Urinary bladder (tissue), 4 donors: Measurements from ENCODE around the gene C2orf42. TPM values are rescaled to one million over a fixed set of nuclear protein-coding genes. Genes with fewer than 3 reads are reported as not detected.
"Not testable (repeated sequence)": the region's sequence is repeated elsewhere in the genome, so short reads cannot be mapped to it uniquely, and the experiment has no call there.

Experiments
- DNase-seq: peaks from one replicate; pipeline ENCODE4 v3.0.0-alpha.2; 2015; ENCODE audit errors: extremely low spot score
- H3K27ac ChIP-seq: one replicate; pipeline ENCODE4 v1.5.1; 2013; ENCODE audit warnings: low read depth, mild to moderate bottlenecking, moderate library complexity
- H3K36me3 ChIP-seq: one replicate; pipeline ENCODE4 v1.6.1; 2013; ENCODE audit warnings: mild to moderate bottlenecking, moderate library complexity; ENCODE audit not compliant: insufficient read depth
- H3K4me1 ChIP-seq: one replicate; pipeline ENCODE4 v1.6.1; 2013; ENCODE audit warnings: mild to moderate bottlenecking, moderate library complexity; ENCODE audit not compliant: insufficient read depth
- H3K4me3 ChIP-seq: one replicate; pipeline ENCODE4 v1.5.1; 2013; ENCODE audit warnings: low read depth, low read length
- WGBS: extraction: QIAGEN DNeasy Blood & Tissue Kit; methylation state at CpG from one replicate; pipeline ENCODE4 v1.1.7; 2013; 5-methylcytosine and 5-hydroxymethylcytosine counted together
- polyA plus RNA-seq: library from polyadenylated mRNA; stranded (reverse); fragments of 200-250 nt; gene quantifications from one replicate; pipeline ENCODE4 v1.2.3, GENCODE V29; 2013
- total RNA-seq: library from RNA; depleted of rRNA; stranded (reverse); fragments of >200 nt; gene quantifications from one replicate; pipeline ENCODE4 v1.2.3, GENCODE V29; 2014
- donor health status: healthy with polysubstance abuse.
- donor health status: healthy.

Gene C2orf42
- total RNA-seq = 19.1 TPM
- polyA plus RNA-seq = 12.7 TPM

GRCh38 chr2:70190418-70191243 lies at the start of gene C2orf42:
TSS of gene C2orf42 (minus strand) at chr2:70191019. CDS start at chr2:70181985, 9,034 bp downstream.
- under 1% methylated on average over 60 of the region's 60 CpGs for WGBS
- no peaks in the 10 kb centered on the region for H3K4me1 ChIP-seq
- peak within 1 kb of the TSS; percentile 69 for H3K4me3 ChIP-seq
- no peaks in the 10 kb centered on the region for H3K36me3 ChIP-seq
- peak; percentile 92 for DNase-seq
- H3K27ac ChIP-seq = peak within 1 kb of the TSS; percentile 99

- Histone ChIP-seq H3K36me3 (peaks cover 1% of the 10 kb centered on the region), H3K4me3 (no peak overlapping the region), H3K27ac (no peak overlapping the region), H3K4me1 (peaks cover 3% of the 10 kb centered on the region)
- no peak for DNase-seq
- 94% methylated on average over 3 of the region's 3 CpGs for WGBS
Observed at GRCh38 chr2:70240599-70240998, 49.8 kb upstream of the C2orf42 start.

DNA sequence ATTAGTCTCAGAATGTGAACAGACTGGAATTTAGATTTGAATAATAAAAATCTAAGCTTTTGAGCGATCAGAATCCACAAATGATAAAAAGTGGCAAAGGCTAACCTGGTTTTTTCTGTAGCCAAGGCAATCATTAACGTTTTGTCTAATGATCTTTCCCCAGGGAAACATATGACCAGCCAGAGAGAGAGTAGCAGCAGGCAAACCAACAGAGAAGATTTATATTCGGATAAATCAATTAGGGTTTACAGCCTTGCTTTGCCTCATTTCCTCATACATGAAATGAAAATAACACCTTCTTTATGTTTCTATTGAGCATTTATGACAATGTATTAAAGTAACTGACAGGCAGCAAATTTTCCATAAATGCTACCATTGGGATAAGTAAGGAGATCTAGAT lies 43.1 kb upstream of the C2orf42 start:
- H3K36me3 ChIP-seq = peaks cover 4% of the 10 kb centered on the region
- WGBS = 77% methylated on average over 3 of the region's 3 CpGs
- H3K27ac ChIP-seq = no peak overlapping the region
- no peak overlapping the region for H3K4me3 ChIP-seq
- H3K4me1 ChIP-seq = no peaks in the 10 kb centered on the region
- DNase-seq = no peak

DNA sequence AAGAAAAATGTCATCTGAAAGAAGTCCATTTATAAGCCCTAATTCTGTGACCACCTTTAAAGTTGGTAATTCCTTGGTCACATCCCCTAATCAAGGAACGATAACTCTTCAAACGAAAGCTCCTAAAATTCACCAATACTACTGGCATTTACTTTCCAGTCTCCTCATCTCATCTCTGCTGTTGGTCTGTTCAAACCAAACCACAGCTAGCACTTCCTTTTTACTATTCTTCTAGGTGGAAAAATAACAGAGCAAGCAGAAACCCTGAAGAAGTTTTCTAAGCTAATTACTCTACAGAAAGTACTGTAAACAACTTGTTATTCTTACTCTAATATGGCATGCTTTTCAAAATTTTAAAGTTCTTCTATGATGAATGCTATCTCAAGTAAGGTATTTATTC lies 36.0 kb upstream of the C2orf42 start:
- no peak for DNase-seq
- H3K27ac ChIP-seq = no peak overlapping the region
- 85% methylated on average over 2 of the region's 2 CpGs for WGBS
- H3K36me3 ChIP-seq = peaks cover 5% of the 10 kb centered on the region
- H3K4me1 ChIP-seq = no peaks in the 10 kb centered on the region
- H3K4me3 ChIP-seq = no peak overlapping the region

DNA sequence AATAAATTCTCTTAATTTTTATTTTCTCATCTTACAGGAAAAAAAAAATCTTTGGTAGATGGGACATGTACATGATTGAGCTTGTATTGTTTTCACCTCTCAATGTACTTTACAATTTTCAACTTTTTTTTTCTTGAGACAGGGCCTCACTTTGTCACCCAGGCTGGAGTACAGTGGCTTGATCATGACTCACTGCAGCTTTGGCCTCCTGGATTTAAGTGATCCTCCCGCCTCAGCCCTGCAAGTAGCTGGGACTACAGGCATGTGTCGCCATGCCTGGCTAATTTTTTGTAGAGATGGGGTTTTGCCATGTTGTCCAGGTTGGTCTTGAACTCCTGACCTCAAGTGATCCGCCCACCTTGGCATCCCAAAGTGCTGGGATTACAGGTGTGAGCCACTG lies 32.5 kb upstream of the C2orf42 start:
- not testable (repeated sequence) for DNase-seq, H3K4me3 ChIP-seq, H3K4me1 ChIP-seq, H3K27ac ChIP-seq, H3K36me3 ChIP-seq
- 97% methylated on average over 3 of the region's 3 CpGs for WGBS

GRCh38 chr2:70214953-70215549 lies 24.2 kb upstream of the C2orf42 start:
- H3K4me3 ChIP-seq = no peak overlapping the region
- DNase-seq = no peak
- H3K27ac ChIP-seq = no peak overlapping the region
- H3K36me3 ChIP-seq = peaks cover 2% of the 10 kb centered on the region
- H3K4me1 ChIP-seq = peaks cover 2% of the 10 kb centered on the region
- WGBS = 92% methylated on average over 3 of the region's 3 CpGs

GRCh38 chr2:70214365-70214764 lies 23.5 kb upstream of the C2orf42 start:
- no peak for DNase-seq
- H3K36me3 ChIP-seq = peaks cover 2% of the 10 kb centered on the region
- no peak overlapping the region for H3K27ac ChIP-seq
- peaks cover 2% of the 10 kb centered on the region for H3K4me1 ChIP-seq
- H3K4me3 ChIP-seq = no peak overlapping the region
- 88% methylated on average over 1 of the region's 1 CpG for WGBS

- Histone ChIP-seq H3K36me3 (peaks cover 2% of the 10 kb centered on the region), H3K27ac (no peak overlapping the region), H3K4me3 (no peak overlapping the region), H3K4me1 (peaks cover 2% of the 10 kb centered on the region)
- DNase-seq = no peak
- 80% methylated on average over 3 of the region's 3 CpGs for WGBS
Observed at GRCh38 chr2:70212298-70212932, 21.6 kb upstream of the C2orf42 start.

GRCh38 chr2:70211595-70211994 lies 20.8 kb upstream of the C2orf42 start:
- Histone ChIP-seq H3K36me3 (peaks cover 2% of the 10 kb centered on the region), H3K27ac (no peak overlapping the region), H3K4me3 (no peak overlapping the region), H3K4me1 (peaks cover 2% of the 10 kb centered on the region)
- WGBS = 63% methylated on average over 2 of the region's 2 CpGs
- DNase-seq = no peak

DNA sequence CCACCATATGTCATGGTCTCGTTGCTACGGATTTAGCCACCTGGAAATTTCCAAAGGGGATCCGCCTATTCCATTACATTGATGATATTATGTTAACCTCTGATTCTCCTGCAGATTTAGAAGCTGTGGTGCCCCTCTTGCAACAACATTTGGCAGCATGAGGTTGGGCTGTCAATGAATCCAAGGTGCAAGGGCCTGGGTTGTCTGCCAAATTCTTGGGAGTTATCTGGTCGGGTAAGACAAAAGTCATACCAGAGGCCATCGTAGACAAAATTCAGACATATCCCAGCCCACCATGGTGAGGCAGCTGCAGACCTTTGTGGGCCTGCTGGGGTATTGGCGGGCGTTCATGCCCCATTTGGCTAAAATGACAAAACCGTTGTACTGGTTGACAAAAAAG lies 13.6 kb upstream of the C2orf42 start:
- no peaks in the 10 kb centered on the region for H3K4me1 ChIP-seq
- H3K4me3 ChIP-seq = no peak overlapping the region
- no peak for DNase-seq
- WGBS = 83% methylated on average over 8 of the region's 8 CpGs
- no peaks in the 10 kb centered on the region for H3K36me3 ChIP-seq
- no peak overlapping the region for H3K27ac ChIP-seq

- Histone ChIP-seq H3K36me3 (no peaks in the 10 kb centered on the region), H3K4me1 (no peaks in the 10 kb centered on the region), H3K27ac (no peak overlapping the region), H3K4me3 (no peak overlapping the region)
- WGBS = 81% methylated on average over 5 of the region's 5 CpGs
- no peak for DNase-seq
Observed at GRCh38 chr2:70203086-70203485, 12.3 kb upstream of the C2orf42 start.

DNA sequence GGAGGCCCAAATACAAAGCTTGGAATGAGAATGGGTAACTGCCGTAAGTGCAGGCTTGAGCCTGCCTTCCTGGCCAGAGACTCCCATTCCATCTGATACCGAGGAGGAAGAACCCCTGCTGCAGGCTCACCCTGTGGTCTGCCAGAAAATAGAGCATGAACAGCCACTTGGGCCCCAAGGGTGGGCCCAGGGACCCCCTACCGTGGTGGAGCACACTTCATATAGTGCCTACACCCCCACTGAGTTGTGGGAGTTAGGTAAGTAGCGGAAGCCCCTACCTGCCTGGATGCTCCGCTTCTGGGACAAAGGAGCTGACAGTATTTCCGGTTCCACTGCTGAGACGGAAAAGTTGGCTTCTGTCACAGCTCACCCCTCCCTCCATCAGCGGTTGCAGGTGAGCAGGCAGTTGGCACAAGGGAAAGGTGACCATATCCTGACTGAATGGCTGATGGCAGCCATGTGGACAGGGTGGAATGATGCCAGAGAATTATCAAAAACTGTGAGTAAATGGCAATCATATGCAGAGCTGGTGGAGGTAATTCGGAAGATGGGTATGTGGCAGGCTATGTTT lies 11.5 kb upstream of the C2orf42 start:
- Histone ChIP-seq H3K36me3 (no peaks in the 10 kb centered on the region), H3K4me3 (no peak overlapping the region), H3K4me1 (no peaks in the 10 kb centered on the region), H3K27ac (no peak overlapping the region)
- DNase-seq = no peak
- WGBS = 78% methylated on average over 9 of the region's 9 CpGs

DNA sequence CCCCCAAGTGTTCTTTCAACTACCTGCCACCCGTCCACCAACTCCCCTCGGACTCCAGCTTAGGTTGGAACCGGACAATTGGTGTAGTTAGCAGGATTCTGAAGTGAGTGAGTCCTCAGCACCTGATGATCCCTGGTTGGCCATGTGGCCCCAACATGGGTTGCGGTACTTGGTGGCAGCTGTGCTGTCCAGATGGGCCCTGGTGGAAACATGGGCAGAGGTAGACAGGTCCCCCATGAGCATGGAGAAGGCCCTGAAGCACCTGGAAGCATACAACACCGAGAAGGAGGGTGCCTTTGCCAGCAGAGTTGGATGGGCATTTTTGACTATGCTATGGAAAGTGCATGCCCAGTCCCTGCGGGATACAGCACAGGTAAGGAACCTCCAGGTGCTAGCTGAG lies 11.0 kb upstream of the C2orf42 start:
- H3K4me1 ChIP-seq = no peaks in the 10 kb centered on the region
- WGBS = 94% methylated on average over 6 of the region's 6 CpGs
- DNase-seq = no peak
- no peak overlapping the region for H3K4me3 ChIP-seq
- H3K36me3 ChIP-seq = no peaks in the 10 kb centered on the region
- H3K27ac ChIP-seq = no peak overlapping the region
